ENCODE measurements around the gene PKP2.

DNA sequence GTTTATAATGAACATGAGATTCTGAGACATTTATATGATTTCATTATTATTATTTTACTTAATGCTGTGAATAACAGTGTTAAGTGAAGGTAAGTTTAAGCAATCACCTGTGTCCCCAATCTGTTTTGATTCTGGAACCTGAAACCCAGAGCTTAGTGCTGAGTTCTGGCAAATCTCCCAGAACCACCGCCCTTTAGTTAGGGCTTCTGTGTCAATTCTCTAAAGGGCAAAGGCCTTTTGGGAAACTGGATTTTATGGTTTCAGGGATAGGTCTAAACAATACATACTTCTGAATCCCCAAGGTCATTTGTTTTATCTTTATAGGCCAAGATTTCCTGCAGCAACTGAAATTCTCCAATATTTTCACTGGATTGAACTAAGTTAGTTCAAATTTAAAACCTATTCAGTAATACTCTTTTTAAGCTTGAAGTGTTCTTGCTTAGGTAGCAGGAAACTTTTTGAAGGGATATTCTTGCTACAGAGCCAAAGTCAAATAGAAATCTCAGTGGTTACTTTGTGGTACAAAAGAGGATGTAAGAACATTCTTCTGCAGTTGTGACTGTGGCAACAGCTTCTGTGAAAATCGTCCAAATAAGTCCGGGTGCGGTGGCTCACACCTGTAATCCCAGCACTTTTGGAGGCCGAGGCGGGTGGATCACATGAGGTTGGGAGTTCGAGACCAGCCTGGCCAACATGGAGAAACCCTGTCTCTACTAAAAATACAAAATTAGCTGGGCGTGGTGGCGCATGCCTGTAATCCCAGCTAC lies 10.0 kb upstream of the PKP2 start:
- no peak for TF ChIP-seq CTCF (conservative IDR thresholded peaks at IDR 0.05; ENCODE audit: low read depth, low read length)
- TF ChIP-seq EZH2 (IDR thresholded peaks at IDR 0.05; ENCODE audit: borderline replicate concordance, low read depth, low read length, poor library complexity, severe bottlenecking) = no peak
